Forelimb muscle (tissue), 1 donor: ENCODE measurements around the gene PROK1. TPM values are rescaled to one million over a fixed set of nuclear protein-coding genes. Genes with fewer than 3 reads are reported as not detected.

Experiments
- DNase-seq: peaks from one replicate; pipeline ENCODE4 v3.0.0-alpha.2; 2013; ENCODE audit warnings: low read depth
- polyA plus RNA-seq: library from polyadenylated mRNA; unstranded; fragments of 120-200 nt; gene quantifications from one replicate; pipeline ENCODE4 v1.2.1, GENCODE V29; 2013; ENCODE audit not compliant: insufficient read length

Gene PROK1
- polyA plus RNA-seq, 1 donor = not detected

GRCh38 chr1:110465038-110465813 is 14.3 kb downstream of the PROK1 start:
- no peak for DNase-seq

- DNase-seq = no peak
Measured at GRCh38 chr1:110465814-110466380, 14.9 kb downstream of the PROK1 start.

DNA sequence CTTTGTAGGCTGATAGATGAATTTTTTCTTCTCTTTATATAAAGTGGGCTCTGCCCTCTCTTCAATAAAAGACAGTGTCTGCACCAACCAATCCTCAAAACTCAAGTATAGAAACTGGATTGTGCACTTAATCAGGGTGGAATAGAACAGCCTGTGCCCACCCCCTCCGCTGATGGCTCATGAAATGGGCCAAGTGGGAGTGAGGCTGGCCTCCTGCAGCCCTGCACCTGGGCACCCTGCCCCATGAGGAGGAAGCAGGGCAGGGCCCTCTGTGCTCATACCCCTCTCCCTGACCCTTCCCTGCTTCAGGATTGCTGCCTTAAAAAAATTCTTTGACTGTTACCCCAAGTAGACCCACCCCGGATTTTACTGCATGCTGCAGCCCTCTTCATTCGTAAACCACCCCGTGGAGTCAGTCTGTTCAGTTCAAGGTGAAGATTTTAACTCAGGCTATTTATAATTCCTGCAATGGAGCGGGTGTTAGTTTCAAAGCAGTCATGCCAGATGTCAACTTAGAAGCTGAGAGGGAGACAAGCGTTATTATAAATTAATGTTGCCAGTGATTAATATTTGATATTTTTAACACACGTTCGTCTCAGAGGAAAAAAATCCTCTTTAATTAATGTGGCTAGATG is 15.8 kb downstream of the PROK1 start:
- no peak for DNase-seq

DNA sequence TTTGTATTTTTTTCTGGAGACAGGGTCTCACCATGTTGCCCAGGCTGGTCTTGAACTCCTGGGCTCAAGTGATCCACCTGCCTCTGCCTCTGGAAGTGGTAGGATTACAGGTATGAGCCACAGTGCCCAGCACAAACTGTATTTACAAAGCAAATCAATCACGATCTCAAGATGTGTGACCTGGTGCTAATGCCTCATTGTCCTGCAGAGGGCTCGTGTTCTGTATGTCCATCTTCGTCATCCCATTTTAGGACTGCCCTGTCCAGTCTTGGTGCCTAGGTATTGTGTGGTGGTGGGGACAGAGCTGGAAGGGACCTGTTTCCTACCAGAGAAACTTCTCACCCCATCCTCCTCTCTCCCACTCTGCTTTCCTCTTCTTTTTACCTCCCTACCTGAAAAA is 20.2 kb downstream of the PROK1 start:
- no peak for DNase-seq

DNA sequence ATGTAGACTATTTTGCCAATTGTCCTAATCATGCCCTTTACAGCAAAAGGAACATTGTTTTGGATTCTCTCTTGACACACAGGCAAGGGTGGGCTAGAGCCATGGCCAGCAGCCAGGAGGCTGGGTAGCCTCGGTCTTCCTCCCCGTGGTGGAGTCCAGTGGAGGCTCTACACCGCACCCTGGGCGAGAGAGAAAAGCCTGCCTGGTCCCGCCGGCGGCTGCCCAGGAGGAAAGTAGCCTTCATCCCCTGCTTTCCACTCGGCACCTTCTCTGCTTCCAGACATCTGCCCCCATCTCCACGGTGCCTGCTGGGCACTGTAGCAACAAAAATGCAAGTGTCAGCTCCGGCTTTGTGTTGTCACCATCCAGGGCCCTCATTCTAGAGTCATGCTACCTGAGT is 21.6 kb downstream of the PROK1 start:
- no peak for DNase-seq

DNA sequence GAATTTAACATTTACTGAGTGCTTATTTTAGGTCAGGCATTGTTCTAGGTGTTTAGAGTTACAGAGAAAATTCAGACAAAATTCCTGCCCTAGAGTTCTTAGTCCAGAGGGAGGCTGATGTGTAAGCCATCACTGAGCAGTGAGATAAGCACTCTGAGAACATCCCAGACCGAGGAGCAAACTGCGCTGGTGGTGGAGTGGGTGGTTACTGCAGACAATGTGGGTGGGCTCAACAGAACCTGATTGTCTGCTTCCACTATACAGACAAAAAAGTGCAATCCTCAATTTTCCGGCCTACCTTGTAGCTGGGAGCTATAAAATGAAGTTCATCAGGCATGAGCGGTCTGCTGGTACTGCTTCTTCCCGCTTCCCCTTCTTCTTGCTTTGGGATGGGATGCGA is 23.5 kb downstream of the PROK1 start:
- no peak for DNase-seq

DNA sequence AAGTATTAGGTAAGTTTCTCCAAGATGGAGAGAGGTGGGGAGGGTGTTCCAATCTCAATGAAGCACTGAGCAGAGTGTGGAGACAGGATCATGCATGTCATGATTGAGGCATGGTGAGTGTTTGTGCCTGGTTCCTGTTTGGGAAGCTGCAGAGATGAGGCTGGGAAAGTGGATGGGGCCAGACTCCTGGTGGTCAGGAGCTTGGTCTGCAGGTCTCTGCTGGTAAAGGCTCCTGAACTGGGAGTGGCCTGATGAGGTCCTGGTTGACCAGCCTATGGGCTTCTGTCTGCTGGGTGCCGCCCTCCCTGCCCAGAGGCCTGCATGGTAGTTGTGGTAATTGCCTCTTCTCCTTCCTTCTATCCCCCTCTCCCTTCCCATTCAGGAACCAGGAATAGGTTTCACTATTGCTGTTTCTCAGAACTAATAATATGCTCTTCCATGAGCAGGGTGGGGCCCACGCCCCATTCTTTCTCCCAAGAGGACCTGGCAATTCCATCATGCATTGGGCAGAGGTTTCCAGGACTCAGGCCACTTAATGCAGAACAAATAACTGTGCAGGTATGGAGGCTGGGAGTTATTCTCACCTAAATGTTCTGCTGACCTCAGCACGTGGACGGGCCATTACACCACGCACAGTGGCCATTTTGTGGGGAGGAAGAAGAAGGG is 24.5 kb downstream of the PROK1 start:
- no peak for DNase-seq

DNA sequence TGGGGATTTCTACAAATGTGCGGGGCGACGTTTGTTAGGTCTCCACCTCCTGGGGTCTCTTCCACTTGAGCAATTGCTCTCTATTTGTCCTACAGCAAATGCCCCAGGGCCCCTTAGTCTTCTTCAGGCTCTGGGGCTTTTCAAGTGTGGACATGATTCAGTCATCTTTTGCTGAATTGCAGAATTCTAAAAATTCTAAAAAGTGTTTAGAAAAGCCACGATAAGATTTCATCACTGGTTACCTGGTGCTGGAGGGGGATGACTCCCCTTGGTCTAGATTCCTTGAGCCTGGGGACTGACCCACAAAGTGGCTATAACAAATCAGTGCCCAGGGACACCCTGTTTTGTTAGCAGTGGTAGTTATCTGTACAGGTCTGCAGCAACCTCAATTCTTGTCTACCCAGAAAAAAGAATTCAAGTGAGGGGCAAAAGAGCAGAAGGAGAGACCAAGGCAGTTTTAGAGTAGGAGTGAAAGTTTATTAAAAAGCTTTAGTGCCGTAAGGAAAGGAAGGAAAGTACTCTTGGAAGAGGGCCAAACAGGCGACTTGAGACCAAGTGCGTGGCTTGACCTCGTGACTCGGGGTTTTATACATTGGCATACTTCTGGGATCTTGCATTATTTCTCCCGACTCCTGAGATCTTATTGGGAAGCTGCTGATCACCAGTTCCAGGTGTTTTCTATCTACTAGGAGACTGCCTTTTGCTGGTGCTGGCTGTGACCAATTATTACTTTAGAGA is 25.2 kb downstream of the PROK1 start:
- no peak for DNase-seq

DNA sequence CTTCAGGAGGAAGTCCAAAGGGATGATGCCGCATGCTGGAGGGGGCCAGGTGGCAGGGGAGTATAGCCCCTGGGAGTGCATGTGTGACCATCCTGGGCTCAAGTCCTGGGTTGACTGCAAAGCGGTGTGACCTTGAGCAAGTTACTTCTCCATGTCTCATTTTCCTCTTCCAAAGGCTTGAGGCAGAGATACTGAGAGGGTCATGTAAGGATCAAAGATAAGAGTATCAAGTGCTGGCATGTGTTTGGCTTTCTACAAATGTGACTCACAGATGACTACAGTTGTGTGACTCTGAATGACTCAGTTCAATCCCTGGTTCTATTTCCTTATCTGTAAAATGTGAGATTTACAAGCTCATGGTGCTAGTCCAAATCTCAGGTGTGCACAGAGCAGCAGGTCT is 26.1 kb downstream of the PROK1 start:
- no peak for DNase-seq

DNA sequence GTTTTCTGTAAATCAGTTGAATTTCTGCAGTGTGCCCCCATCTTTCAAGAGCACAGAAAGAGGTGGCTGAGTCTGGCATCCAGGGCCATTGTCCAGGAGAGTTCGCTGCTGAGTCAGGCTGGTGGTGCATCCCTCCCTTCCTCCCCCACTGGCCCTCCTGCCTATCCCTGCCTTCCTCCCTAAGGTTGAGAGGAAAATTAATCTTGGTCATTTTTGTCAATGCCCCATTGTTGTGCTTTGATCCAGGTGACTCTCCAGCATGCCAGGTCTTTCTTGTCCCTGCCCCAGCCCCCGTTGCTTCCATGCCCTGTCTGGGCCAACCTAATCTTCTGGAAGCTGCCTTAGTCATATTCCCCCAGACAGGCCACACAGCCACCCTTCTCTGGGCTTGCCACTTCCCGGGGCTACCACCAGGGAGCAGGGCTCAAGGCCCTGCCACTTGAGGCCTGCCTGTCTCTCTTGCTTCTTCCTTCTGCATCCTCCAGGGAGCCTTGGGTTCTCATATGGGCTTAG is 26.6 kb downstream of the PROK1 start:
- DNase-seq = no peak

- DNase-seq = no peak
Measured at GRCh38 chr1:110477967-110478640, 27.2 kb downstream of the PROK1 start.

- no peak for DNase-seq
Measured at GRCh38 chr1:110478886-110479285, 27.9 kb downstream of the PROK1 start.

DNA sequence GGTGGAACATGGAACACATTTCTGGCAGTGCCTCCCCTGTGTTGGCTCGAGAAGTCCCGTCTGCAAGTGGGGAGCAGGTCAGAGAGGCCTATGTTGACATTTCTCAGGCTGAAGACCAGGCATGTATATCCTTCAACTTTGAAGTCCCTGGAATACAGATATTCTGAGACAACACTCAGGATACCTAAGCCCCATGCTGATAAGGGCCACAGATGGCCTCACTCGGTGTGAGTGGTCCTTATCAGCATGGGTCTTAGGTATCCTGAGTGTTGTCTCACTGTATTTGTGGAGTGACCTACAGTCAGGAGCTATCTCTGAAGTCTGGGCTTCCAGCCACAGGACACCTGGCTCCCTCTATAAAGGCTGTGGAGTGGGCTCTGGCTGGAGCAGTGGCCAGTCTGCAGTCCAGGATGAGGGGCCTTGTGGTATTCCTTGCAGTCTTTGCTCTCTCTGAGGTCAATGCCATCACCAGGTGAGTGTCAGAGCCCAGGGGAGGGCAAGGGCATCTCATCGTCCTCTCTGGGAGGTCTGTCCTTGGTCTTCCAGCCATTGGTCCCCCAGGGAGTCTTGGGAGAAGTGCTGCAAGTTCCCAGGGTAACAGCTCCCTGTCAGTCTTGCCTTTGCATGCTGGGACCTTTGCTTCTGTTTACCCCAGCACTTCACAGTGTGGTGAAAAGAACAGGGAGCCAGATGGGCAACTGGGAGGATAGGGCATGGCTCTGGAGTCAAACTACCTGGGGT is 29.6 kb downstream of the PROK1 start:
- DNase-seq = no peak

- DNase-seq = no peak
Measured at GRCh38 chr1:110481968-110482623, 31.1 kb downstream of the PROK1 start.

DNA sequence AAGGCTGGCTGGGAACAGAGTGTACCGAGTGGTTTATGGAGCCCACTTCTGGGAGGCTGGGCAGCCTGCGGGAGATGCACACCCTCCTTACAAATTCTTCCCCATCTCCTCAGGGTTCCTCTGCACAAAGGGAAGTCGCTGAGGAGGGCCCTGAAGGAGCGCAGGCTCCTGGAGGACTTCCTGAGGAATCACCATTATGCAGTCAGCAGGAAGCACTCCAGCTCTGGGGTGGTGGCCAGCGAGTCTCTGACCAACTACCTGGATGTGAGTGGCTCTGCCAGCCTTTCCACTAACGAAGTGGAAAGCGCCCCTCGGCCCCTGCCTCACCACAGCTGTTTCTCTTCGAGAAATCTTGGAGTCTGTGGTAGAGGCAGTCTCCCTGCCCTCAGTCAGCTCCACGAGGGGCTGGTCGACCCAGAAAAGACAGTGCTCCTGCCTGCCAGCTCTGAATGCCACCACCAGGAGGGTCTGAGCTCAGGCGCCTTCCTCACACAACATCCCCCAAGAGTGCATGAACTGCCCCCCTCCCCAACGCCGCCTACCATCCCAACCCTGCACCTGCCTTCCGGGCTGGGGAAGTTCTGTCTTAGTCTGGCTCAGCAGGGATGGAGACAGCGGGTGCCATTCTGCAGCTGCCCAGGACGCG is 31.8 kb downstream of the PROK1 start:
- no peak for DNase-seq

DNA sequence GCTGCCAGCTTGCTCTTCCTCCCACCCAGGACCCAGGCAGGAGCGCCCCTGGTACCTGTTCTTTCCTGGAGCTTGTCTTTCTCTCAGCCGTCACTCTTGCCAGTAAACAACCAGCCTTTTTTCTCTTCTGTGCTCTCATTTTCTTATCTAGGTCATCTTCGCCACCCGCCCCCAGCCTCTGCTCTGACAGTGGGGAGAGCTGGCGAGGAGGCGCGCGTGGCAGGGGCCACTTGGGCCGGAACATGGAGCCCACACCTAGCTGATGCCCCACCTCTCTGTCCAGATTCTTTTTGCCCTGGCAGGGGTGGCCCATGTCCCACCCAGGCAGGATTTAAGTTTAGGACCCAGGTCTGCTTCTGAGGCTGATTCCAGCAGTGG is 32.3 kb downstream of the PROK1 start:
- no peak for DNase-seq

- no peak for DNase-seq
Measured at GRCh38 chr1:110484801-110485200, 33.9 kb downstream of the PROK1 start.

GRCh38 chr1:110485725-110486124 is 34.8 kb downstream of the PROK1 start:
- DNase-seq = no peak

GRCh38 chr1:110487726-110488125 is 36.8 kb downstream of the PROK1 start:
- no peak for DNase-seq
